Sigmoid colon (tissue), 7 donors: ENCODE results near the gene DCLK3. TPM values are rescaled to one million over a fixed set of nuclear protein-coding genes. Genes with fewer than 3 reads are reported as not detected.

Source experiments
- DNase-seq: peaks from one replicate; pipeline ENCODE4 v3.0.0-alpha.2; 2019
- H3K27ac ChIP-seq, 4 donors: fragments of 200-600 bp; sonication (generic); one replicate each; pipeline ENCODE4 v1.5.1; 2016 to 2019; ENCODE audit warnings: mild to moderate bottlenecking in 1 of 4
- H3K27me3 ChIP-seq, 3 donors: fragments of 200-600 bp; sonication (generic); one replicate each; pipeline ENCODE4 v1.5.1; 2019; ENCODE audit warnings: mild to moderate bottlenecking in 1 of 3
- H3K36me3 ChIP-seq, 4 donors: fragments of 200-600 bp; sonication (generic); one replicate each; pipeline ENCODE4 v1.5.1; 2016 to 2019
- H3K4me1 ChIP-seq, 4 donors: fragments of 200-600 bp; sonication (generic); one replicate each; pipeline ENCODE4 v1.5.1; 2017 to 2019
- H3K4me3 ChIP-seq, 4 donors: fragments of 200-600 bp; sonication (generic); one replicate each; pipeline ENCODE4 v1.5.1; 2017 to 2019; ENCODE audit warnings: mild to moderate bottlenecking in 2 of 4, moderate library complexity in 1 of 4
- H3K9me3 ChIP-seq, 4 donors: fragments of 200-600 bp in 3 of 4; sonication (generic) in 3 of 4; one replicate each; pipeline versions ENCODE4 v1.5.1 to v1.6.1; 2013 to 2019
- EP300 ChIP-seq, 4 donors: sonication (generic); formaldehyde crosslinking; IDR thresholded peaks; one replicate each; pipeline ENCODE4 v1.6.1; 2017; ENCODE audit warnings: antibody characterized with exemption in 4 of 4
- POLR2A ChIP-seq, 2 donors: fragments of 450-650 bp; IDR thresholded peaks; one replicate each; pipeline ENCODE4 v1.6.1; 2016; ENCODE audit warnings: antibody characterized with exemption in 2 of 2, mild to moderate bottlenecking in 2 of 2, moderate library complexity in 2 of 2
- POLR2AphosphoS5 ChIP-seq, 4 donors: sonication (generic); formaldehyde crosslinking; IDR thresholded peaks; one replicate each; pipeline ENCODE4 v1.6.1; 2017; ENCODE audit warnings: antibody characterized with exemption in 4 of 4
- WGBS, 2 donors: extraction: QIAGEN DNeasy Blood & Tissue Kit; methylation state at CpG; one replicate each; pipeline ENCODE4 v1.1.7; 2013; 5-methylcytosine and 5-hydroxymethylcytosine counted together
- intact Hi-C: fragments of 100-400 bp; cut with DNase I; formaldehyde crosslinking; loops from one replicate; pipeline ENCODE4 v1.15.1; 2023
- polyA plus RNA-seq, 3 donors: library from polyadenylated mRNA; stranded (reverse); fragments of 200-250 nt; gene quantifications; one replicate each; pipeline ENCODE4 v1.2.3, GENCODE V29; 2013
- total RNA-seq, 4 donors: library from RNA; depleted of rRNA; stranded (reverse); fragments of >200 nt; gene quantifications; one replicate each; pipeline ENCODE4 v1.1.0, GENCODE V29; 2016
- TF ChIP-seq, protein P1 (sequence below), 4 experiments: fragments of 450-650 bp in 3 of 4; fragments of 200-600 bp in 1 of 4; IDR thresholded peaks; one replicate each; pipeline ENCODE4 v1.5.1; 2016 to 2019; ENCODE audit warnings: antibody characterized with exemption in 4 of 4, mild to moderate bottlenecking in 3 of 4, moderate library complexity in 2 of 4
- donor health status: healthy with polysubstance abuse.
- donor health status: Bipolar disorder and iron deficiency.
- donor health status: healthy.

The DCLK3 gene
- total and polyA plus RNA-seq, 7 donors: 0.12 to 0.36 (median 0.23) TPM; not detected in 2

DNA sequence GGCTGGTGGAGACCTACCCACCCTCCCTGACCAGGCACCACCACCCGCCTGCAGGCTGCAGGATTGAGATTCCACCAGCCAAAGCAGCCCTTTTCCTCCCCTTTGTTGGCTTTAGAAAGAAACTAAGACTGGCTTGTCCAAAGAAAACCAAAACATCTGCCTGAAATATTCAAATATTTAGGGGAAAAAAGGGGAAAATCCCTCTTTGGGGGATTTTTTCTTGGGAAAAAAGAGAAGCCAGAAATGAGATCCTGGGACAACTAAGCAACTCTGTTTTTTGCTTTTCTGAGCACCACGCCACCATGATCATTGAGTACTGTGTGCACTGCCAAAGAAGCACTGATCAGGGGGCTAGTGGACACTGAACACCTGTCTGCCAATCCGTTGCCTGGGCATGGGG lies 2.6 kb downstream of the DCLK3 start:
- no peak for DNase-seq
- no peaks in the 10 kb centered on the region for H3K9me3 ChIP-seq
- peaks cover 0 to 5% (median 4%) of the 10 kb centered on the region in 4 donors for H3K4me1 ChIP-seq
- 80 to 82% methylated on average over 3 of the region's 3 CpGs for WGBS, 2 donors
- H3K27ac ChIP-seq: no peak overlapping the region
- intact Hi-C loops: no loop called here
- H3K4me3 ChIP-seq: no peak overlapping the region
- TF ChIP-seq POLR2A (IDR thresholded peaks at IDR 0.05): no peak
- TF ChIP-seq, protein P1, sequence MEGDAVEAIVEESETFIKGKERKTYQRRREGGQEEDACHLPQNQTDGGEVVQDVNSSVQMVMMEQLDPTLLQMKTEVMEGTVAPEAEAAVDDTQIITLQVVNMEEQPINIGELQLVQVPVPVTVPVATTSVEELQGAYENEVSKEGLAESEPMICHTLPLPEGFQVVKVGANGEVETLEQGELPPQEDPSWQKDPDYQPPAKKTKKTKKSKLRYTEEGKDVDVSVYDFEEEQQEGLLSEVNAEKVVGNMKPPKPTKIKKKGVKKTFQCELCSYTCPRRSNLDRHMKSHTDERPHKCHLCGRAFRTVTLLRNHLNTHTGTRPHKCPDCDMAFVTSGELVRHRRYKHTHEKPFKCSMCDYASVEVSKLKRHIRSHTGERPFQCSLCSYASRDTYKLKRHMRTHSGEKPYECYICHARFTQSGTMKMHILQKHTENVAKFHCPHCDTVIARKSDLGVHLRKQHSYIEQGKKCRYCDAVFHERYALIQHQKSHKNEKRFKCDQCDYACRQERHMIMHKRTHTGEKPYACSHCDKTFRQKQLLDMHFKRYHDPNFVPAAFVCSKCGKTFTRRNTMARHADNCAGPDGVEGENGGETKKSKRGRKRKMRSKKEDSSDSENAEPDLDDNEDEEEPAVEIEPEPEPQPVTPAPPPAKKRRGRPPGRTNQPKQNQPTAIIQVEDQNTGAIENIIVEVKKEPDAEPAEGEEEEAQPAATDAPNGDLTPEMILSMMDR (IDR thresholded peaks at IDR 0.05): no peak
- no peak for TF ChIP-seq POLR2AphosphoS5 (IDR thresholded peaks at IDR 0.05)
- TF ChIP-seq EP300 (IDR thresholded peaks at IDR 0.05): no peak
- H3K27me3 ChIP-seq: peaks cover 11 to 49% (median 26%) of the 10 kb centered on the region in 3 donors
- H3K36me3 ChIP-seq: no peaks in the 10 kb centered on the region

DNA sequence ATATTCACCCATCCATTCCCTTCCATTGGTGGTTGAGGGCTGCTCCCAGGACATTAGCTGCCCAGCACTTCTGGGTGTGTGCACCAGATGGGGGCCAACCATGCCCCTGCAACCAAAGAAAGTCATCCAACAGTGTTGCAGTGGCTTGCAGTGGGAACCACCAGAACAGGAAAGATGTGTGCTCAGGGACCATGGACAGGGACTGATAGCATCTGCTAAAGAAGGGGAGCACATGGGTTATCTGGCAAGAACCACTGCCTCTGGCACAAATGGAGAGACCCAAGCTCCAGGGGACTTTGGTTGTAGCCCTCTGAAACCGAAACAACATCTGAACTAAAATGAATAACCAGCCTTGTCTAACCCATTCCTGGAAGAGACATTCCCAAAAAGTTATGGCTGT lies 8.1 kb downstream of the DCLK3 start:
- H3K27me3 ChIP-seq: peaks cover 0 to 9% (median under 1%) of the 10 kb centered on the region in 3 donors
- TF ChIP-seq EP300 (IDR thresholded peaks at IDR 0.05) (no peak), POLR2A (IDR thresholded peaks at IDR 0.05) (no peak), POLR2AphosphoS5 (IDR thresholded peaks at IDR 0.05) (no peak)
- intact Hi-C loops: no loop called here
- DNase-seq: no peak
- no peak overlapping the region for H3K27ac ChIP-seq
- H3K4me3 ChIP-seq: no peak overlapping the region
- no peaks in the 10 kb centered on the region for H3K9me3 ChIP-seq
- WGBS, 2 donors: 59 to 78% methylated on average over 1 of the region's 1 CpG
- H3K36me3 ChIP-seq: no peaks in the 10 kb centered on the region
- H3K4me1 ChIP-seq: no peaks in the 10 kb centered on the region

DNA sequence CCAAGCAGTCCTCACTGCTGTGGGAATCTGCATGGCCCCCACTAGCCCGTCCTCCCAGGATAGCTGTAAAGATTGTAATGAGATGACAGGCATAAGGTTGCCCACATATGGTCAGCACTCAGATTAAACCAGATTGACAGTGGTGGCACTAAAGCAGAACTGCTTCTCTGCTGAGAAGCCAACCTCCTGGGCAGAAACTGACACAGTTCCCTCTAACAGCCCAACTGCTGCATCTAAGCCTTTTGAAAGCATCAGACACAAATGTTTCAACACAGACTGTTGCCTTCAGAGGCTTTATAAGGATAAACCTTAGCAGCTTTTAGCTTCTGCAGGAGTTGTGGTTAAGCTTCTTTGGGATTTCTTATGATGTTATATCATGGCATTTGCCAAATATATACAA lies 13.0 kb downstream of the DCLK3 start:
- H3K9me3 ChIP-seq: no peaks in the 10 kb centered on the region
- H3K4me3 ChIP-seq: no peak overlapping the region
- H3K4me1 ChIP-seq: no peaks in the 10 kb centered on the region
- TF ChIP-seq POLR2AphosphoS5 (IDR thresholded peaks at IDR 0.05) (no peak), EP300 (IDR thresholded peaks at IDR 0.05) (no peak), POLR2A (IDR thresholded peaks at IDR 0.05) (no peak)
- TF ChIP-seq, protein P1 (IDR thresholded peaks at IDR 0.05): no peak
- intact Hi-C loops: no loop called here
- DNase-seq: no peak
- peaks cover 0 to 4% (median 0%) of the 10 kb centered on the region in 3 donors for H3K27me3 ChIP-seq
- no peak overlapping the region for H3K27ac ChIP-seq
- H3K36me3 ChIP-seq: no peaks in the 10 kb centered on the region
- WGBS, 2 donors: 54 to 66% methylated on average over 1 of the region's 1 CpG

DNA sequence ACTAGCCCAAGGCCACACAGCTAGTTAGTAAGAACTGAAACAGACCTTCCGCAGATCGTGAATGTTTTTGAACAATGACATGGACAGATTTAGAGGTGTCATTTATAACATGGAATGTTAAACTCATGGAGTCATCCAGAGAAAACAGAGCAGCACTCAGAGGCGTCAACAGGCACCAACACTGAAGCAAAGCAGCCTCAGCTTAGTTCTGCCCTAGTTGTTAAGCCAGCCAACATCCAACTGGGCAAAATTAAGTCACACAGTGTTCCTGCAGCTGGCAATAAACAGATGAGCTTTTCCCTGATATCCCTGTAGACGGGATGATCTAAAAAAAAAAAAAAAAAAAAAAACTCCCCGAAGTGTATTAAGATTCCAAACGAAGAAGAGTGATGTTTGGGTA lies 13.6 kb downstream of the DCLK3 start:
- peaks cover 0 to 4% (median 0%) of the 10 kb centered on the region in 3 donors for H3K27me3 ChIP-seq
- no peak overlapping the region for H3K4me3 ChIP-seq

DNA sequence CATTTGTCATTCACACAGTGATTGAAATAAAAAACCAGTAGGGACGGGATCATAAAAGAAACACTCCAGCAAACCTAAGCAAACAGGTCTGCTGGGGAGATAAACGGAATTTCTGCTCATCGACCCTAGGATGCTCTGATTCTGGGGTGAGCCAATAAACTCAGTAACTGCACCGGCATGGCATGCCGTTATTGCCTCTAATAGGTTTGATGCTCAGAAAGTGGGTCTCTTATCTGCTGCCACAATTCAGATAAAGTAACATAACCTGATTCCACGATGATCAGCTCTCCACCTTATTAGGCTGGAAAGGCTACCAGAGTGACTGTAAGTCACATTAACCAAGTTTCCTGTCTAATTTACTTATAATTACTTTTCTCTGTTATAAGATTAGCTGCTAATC lies 19.6 kb downstream of the DCLK3 start:
- no peak overlapping the region for H3K27ac ChIP-seq
- no peak for TF ChIP-seq POLR2A (IDR thresholded peaks at IDR 0.05)
- no peaks in the 10 kb centered on the region for H3K9me3 ChIP-seq
- H3K27me3 ChIP-seq: no peaks in the 10 kb centered on the region
- no peak for DNase-seq
- H3K4me1 ChIP-seq: no peaks in the 10 kb centered on the region
- H3K4me3 ChIP-seq: no peak overlapping the region
- intact Hi-C loops: no loop called here
- 52 to 68% methylated on average over 6 of the region's 6 CpGs for WGBS, 2 donors
- no peaks in the 10 kb centered on the region for H3K36me3 ChIP-seq

More for the DNA sequence above, 13.6 kb downstream of the DCLK3 start:
- intact Hi-C loops: no loop called here
- Histone ChIP-seq H3K9me3 (no peaks in the 10 kb centered on the region), H3K27ac (no peak overlapping the region), H3K4me1 (no peaks in the 10 kb centered on the region), H3K36me3 (no peaks in the 10 kb centered on the region)
- no peak for DNase-seq
- TF ChIP-seq EP300 (IDR thresholded peaks at IDR 0.05) (no peak), POLR2AphosphoS5 (IDR thresholded peaks at IDR 0.05) (no peak), POLR2A (IDR thresholded peaks at IDR 0.05) (no peak)
- TF ChIP-seq, protein P1 (IDR thresholded peaks at IDR 0.05): no peak
- WGBS, 2 donors: 74% methylated on average over 6 of the region's 6 CpGs

DNA sequence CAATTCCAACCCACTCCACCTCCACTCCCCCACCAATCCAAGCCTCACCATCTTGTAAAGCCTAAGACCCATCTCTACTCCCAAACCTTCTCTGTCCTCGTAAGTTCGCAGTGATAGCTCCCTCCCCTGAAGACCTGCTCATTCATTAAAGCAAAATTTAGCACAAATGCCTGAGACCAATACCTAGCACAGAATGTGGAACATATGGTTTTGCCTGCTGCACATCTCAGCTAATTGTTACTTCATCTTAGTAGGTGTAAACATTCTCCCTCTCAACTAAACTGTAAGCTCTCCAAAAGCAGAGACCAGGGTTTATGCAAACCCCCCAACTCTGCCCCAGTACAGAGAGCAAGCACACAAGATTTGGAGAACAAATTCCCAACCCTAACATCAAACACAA lies 20.5 kb downstream of the DCLK3 start:
- no peak for TF ChIP-seq EP300 (IDR thresholded peaks at IDR 0.05)
- TF ChIP-seq POLR2A (IDR thresholded peaks at IDR 0.05): no peak
- TF ChIP-seq POLR2AphosphoS5 (IDR thresholded peaks at IDR 0.05): no peak
- TF ChIP-seq, protein P1 (IDR thresholded peaks at IDR 0.05): no peak
- no peak overlapping the region for H3K27ac ChIP-seq
- 88 to 90% methylated on average over 2 of the region's 2 CpGs for WGBS, 2 donors
- no peaks in the 10 kb centered on the region for H3K36me3 ChIP-seq
- H3K4me3 ChIP-seq: no peak overlapping the region
- DNase-seq: no peak
- no peaks in the 10 kb centered on the region for H3K4me1 ChIP-seq
- H3K9me3 ChIP-seq: no peaks in the 10 kb centered on the region
- no peaks in the 10 kb centered on the region for H3K27me3 ChIP-seq
- intact Hi-C loops: no loop called here
